ENCODE measurements around the gene SEMA7A. TPM values are rescaled to one million over a fixed set of nuclear protein-coding genes. Genes with fewer than 3 reads are reported as not detected.

The SEMA7A gene
- polyA plus RNA-seq, 1 of the 3 experiments (the other 2 are of a cell fraction), result 1.3 TPM

- H3K27me3 ChIP-seq (ENCODE audit: insufficient read depth), result peaks cover 30% of the 10 kb centered on the region
- DNase-seq, result peak; percentile 99
- H3K9me3 ChIP-seq, result no peaks in the 10 kb centered on the region
- peak overlapping the region; percentile 100 for H3K4me2 ChIP-seq
- no peaks in the 10 kb centered on the region for H3F3A ChIP-seq (replicated peaks; ENCODE audit: insufficient read depth)
- WGBS (ENCODE audit: low lambda C conversion rate), result 5% methylated on average over 30 of the region's 62 CpGs
- peaks cover 0 to 12% of the 10 kb centered on the region in 2 experiments; a peak in 1 of 4 replicates for H3K4me1 ChIP-seq (ENCODE audit: control insufficient read depth in 1 of 2, insufficient read depth in 2 of 2, low read depth in 1 of 2, low read length in 1 of 2)
- no peaks in the 10 kb centered on the region for H4K20me1 ChIP-seq (ENCODE audit: insufficient read depth)
- peak; percentile 10 for TF ChIP-seq CHD2 (IDR thresholded peaks at IDR 0.05; ENCODE audit: low read length, partially characterized antibody)
- no peak for TF ChIP-seq RCOR1 (IDR thresholded peaks at IDR 0.05; ENCODE audit: low read length)
- no peak for TF ChIP-seq RXRA (IDR thresholded peaks at IDR 0.05; ENCODE audit: borderline replicate concordance, low read depth)
- no peak for TF ChIP-seq FOSL2 (IDR thresholded peaks at IDR 0.05; ENCODE audit: borderline replicate concordance, low read depth)
- TF ChIP-seq RAD21 (IDR thresholded peaks at IDR 0.05; ENCODE audit: low read length), result peak; percentile 93
- TF ChIP-seq JUND (IDR thresholded peaks at IDR 0.05), result no peak
- peak; percentile 75 for TF ChIP-seq SMC3 (IDR thresholded peaks at IDR 0.05; ENCODE audit: low read depth, low read length)
- TF ChIP-seq USF2 (IDR thresholded peaks at IDR 0.05; ENCODE audit: borderline replicate concordance, low read depth, low read length), result no peak
- peak; percentile 48 for TF ChIP-seq ELF1 (IDR thresholded peaks at IDR 0.05)
- TF ChIP-seq TCF12 (IDR thresholded peaks at IDR 0.05), result no peak
- TF ChIP-seq EZH2phosphoT487 (IDR thresholded peaks at IDR 0.05; ENCODE audit: borderline replicate concordance, low read depth), result no peak
- no peak for TF ChIP-seq PBX3 (IDR thresholded peaks at IDR 0.05)
- peak; percentile 90 for TF ChIP-seq CTCF (IDR thresholded peaks at IDR 0.05)
- TF ChIP-seq REST (IDR thresholded peaks at IDR 0.05; ENCODE audit: low read depth, low read length), result no peak
- TF ChIP-seq TEAD4 (IDR thresholded peaks at IDR 0.05; ENCODE audit: borderline replicate concordance, insufficient read depth), result no peak
- TF ChIP-seq FOXM1 (IDR thresholded peaks at IDR 0.05; ENCODE audit: low read depth), result no peak
- TF ChIP-seq NRF1 (IDR thresholded peaks at IDR 0.05; ENCODE audit: low read depth, low read length), result no peak
- TF ChIP-seq NFIC (IDR thresholded peaks at IDR 0.05; ENCODE audit: borderline replicate concordance), result no peak
- peak; percentile 91 for TF ChIP-seq MAX (IDR thresholded peaks at IDR 0.05; ENCODE audit: low read depth)
- peak; percentile 95 for TF ChIP-seq RFX5 (IDR thresholded peaks at IDR 0.05; ENCODE audit: low read length)
- TF ChIP-seq SIN3A (IDR thresholded peaks at IDR 0.05; ENCODE audit: borderline replicate concordance, low read depth, low read length), result no peak; the same call in 1 of the 2 replicates
- TF ChIP-seq IRF3 (IDR thresholded peaks at IDR 0.05; ENCODE audit: low read depth, low read length), result peak; percentile 9; the same call in 1 of the 2 replicates
- TF ChIP-seq MXI1 (IDR thresholded peaks at IDR 0.05; ENCODE audit: low read depth, low read length), result peak; percentile 62
- H3K27ac ChIP-seq (ENCODE audit: low read depth in 2 of 2, low read length in 1 of 2), result peak overlapping the region in 1 of 2 experiments; percentile 93; a peak in 2 of 4 replicates
- no peak overlapping the region; the same call in 1 of the 2 replicates for H3K9ac ChIP-seq
- ChIA-PET CTCF (interaction anchor here (0.5 to 23.8 kb wide), 63 partner anchors 8 to 475 kb away, joined by 3 to 779 read pairs (median 4); partner anchors contain the start of genes CLK3, SEMA7A and UBL7), POLR2A (interaction anchor here (1.4 to 1.5 kb wide), 2 partner anchors 87 to 115 kb away, joined by 4 to 5 read pairs; partner anchors contain the start of gene UBL7)
- peak overlapping the region; percentile 67 to 99 for H3K4me3 ChIP-seq (ENCODE audit: low read depth in 2 of 2, low read length in 1 of 2)
- H3K79me2 ChIP-seq (ENCODE audit: insufficient read depth), result no peaks in the 10 kb centered on the region
- peak overlapping the region; percentile 100 for H2AFZ ChIP-seq (ENCODE audit: low read depth)
- no peaks in the 10 kb centered on the region for H3K36me3 ChIP-seq (replicated peaks in 1 of 2; ENCODE audit: control insufficient read depth in 1 of 2, insufficient read depth in 2 of 2, low read length in 1 of 2)
- H3K9me2 ChIP-seq, result no peaks in the 10 kb centered on the region
Observed at GRCh38 chr15:74373731-74374647, 59.8 kb downstream of the SEMA7A start.
